ENCODE measurements around the gene APC. TPM values are rescaled to one million over a fixed set of nuclear protein-coding genes. Genes with fewer than 3 reads are reported as not detected.

Gene APC
- polyA plus RNA-seq, 1 experiment, result 25.7 TPM

DNA sequence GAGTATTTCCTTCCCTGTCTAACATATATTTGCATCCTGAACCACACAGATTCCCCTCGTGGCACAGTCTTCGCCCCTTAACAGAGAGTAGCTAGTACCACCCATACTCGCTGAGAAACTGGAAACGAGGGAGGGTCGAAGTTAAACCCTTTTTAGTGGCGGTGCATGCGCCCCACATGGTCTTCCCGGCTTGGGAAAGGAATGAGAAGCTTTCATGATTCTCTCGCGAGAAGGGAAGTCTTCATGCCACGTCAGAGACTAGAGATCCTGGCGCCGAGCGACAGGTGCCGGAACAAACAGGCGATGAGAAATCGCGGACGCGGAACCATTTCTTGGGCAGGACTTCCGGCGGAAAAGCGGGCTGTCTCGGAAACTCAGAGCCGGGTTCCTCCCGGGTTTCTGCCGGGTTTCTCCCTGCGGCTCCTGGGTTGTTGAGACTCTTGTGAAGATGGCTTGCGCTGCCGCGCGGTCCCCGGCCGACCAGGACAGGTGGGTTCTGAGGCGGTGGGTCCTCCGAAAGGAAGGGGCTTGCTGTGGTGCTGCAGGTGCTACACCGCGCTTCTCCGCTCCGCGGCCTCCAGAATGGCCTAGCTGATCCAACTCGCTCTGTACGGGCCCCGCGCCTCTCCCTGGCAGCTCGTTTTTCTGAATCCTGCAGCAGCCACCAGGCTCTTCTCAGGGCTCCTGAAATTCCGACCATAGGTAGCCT lies 123.4 kb downstream of the APC start, which contains the start of gene SRP19:
TSS of gene SRP19 (plus strand) at position 359 of the 709 bp plus-strand sequence. CDS start at position 449, 90 bp downstream.
- TF ChIP-seq, protein P1, sequence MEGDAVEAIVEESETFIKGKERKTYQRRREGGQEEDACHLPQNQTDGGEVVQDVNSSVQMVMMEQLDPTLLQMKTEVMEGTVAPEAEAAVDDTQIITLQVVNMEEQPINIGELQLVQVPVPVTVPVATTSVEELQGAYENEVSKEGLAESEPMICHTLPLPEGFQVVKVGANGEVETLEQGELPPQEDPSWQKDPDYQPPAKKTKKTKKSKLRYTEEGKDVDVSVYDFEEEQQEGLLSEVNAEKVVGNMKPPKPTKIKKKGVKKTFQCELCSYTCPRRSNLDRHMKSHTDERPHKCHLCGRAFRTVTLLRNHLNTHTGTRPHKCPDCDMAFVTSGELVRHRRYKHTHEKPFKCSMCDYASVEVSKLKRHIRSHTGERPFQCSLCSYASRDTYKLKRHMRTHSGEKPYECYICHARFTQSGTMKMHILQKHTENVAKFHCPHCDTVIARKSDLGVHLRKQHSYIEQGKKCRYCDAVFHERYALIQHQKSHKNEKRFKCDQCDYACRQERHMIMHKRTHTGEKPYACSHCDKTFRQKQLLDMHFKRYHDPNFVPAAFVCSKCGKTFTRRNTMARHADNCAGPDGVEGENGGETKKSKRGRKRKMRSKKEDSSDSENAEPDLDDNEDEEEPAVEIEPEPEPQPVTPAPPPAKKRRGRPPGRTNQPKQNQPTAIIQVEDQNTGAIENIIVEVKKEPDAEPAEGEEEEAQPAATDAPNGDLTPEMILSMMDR (IDR thresholded peaks at IDR 0.05; ENCODE audit: low read depth, low read length), result no peak
- ChIA-PET CTCF (interaction anchor here (0.6 to 1.6 kb wide), 6 partner anchors 13 to 310 kb away, joined by 3 to 18 read pairs (median 3); no protein-coding TSS in a partner anchor), POLR2A (interaction anchor here (1.0 to 1.7 kb wide), 4 partner anchors 9 to 115 kb away, joined by 4 to 9 read pairs (median 6); partner anchors contain the start of genes DCP2 and REEP5)
- Histone ChIP-seq H3K4me3 (ENCODE audit: low read depth, low read length) (peak within 1 kb of the TSS; percentile 97), H3K27ac (ENCODE audit: low read depth, low read length) (peak within 1 kb of the TSS; percentile 84), H3K27me3 (ENCODE audit: control insufficient read depth, insufficient read depth, low read length) (no peaks in the 10 kb centered on the region), H3K9me3 (ENCODE audit: control insufficient read depth, insufficient read depth, low read length) (no peaks in the 10 kb centered on the region; the same call in 1 of the 2 replicates)
- DNase-seq (ENCODE audit: low read depth, low spot score), result peak; percentile 96

DNA sequence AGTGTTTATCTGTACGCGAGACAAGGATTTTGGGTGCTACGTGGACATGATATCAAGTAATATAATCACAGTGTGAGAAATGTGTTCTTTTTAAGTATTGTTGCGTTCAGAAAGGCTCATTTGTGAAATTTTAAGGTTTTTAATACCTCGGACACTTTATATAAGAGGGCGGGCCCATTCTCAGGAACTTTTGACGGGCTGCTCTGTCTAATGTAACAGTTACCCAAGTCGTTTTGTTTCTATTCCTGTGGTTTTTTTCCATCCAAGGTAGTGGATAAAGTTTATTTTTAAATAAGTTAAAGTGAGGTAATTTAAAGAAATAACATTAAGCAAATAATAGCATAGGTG lies 123.9 kb downstream of the APC start:
- no peak for DNase-seq (ENCODE audit: low read depth, low spot score)
- H3K4me3 ChIP-seq (ENCODE audit: low read depth, low read length), result peak overlapping the region; percentile 97
- TF ChIP-seq, protein P1 (IDR thresholded peaks at IDR 0.05; ENCODE audit: low read depth, low read length), result no peak
- POLR2A ChIA-PET, result interaction anchor here (1.0 to 1.7 kb wide), 4 partner anchors 9 to 115 kb away, joined by 4 to 9 read pairs (median 6); partner anchors contain the start of genes DCP2 and REEP5
- no peaks in the 10 kb centered on the region for H3K27me3 ChIP-seq (ENCODE audit: control insufficient read depth, insufficient read depth, low read length)
- peak overlapping the region; percentile 84 for H3K27ac ChIP-seq (ENCODE audit: low read depth, low read length)
- no peaks in the 10 kb centered on the region; the same call in 1 of the 2 replicates for H3K9me3 ChIP-seq (ENCODE audit: control insufficient read depth, insufficient read depth, low read length)
- CTCF ChIA-PET, result interaction anchor here (0.6 to 1.6 kb wide), 2 partner anchors 13 to 122 kb away, joined by 3 to 18 read pairs; no protein-coding TSS in a partner anchor

DNA sequence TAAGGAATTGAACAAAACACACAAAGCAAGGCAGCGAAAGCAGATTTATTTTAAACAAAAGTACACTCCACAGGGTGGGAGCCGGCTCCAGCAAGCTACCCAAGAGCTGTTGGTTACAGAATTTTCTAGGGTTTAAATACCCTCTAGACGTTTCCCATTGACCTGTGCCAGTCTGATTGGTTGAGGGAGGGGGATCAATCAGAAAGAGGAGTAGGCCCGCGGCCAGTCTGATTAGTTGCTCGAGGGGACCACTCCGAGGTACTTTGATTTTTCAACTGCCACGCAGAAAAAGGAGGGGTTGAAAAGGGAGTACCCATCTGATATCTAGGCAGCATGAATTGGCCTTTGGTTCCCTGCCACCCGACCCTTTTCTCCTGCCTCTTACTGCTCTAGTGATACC lies 124.4 kb downstream of the APC start:
- TF ChIP-seq, protein P1 (IDR thresholded peaks at IDR 0.05; ENCODE audit: low read depth, low read length), result no peak
- H3K27ac ChIP-seq (ENCODE audit: low read depth, low read length), result no peak overlapping the region
- H3K27me3 ChIP-seq (ENCODE audit: control insufficient read depth, insufficient read depth, low read length), result no peaks in the 10 kb centered on the region
- H3K4me3 ChIP-seq (ENCODE audit: low read depth, low read length), result peak overlapping the region; percentile 97
- no peaks in the 10 kb centered on the region; the same call in 1 of the 2 replicates for H3K9me3 ChIP-seq (ENCODE audit: control insufficient read depth, insufficient read depth, low read length)
- POLR2A ChIA-PET, result interaction anchor here (0.7 kb wide), 1 partner anchor 685 kb away, joined by 3 read pairs; no protein-coding TSS in a partner anchor
- CTCF ChIA-PET, result interaction anchor here (1.1 kb wide), 1 partner anchor 14 kb away, joined by 3 read pairs; no protein-coding TSS in a partner anchor
- DNase-seq (ENCODE audit: low read depth, low spot score), result no peak

DNA sequence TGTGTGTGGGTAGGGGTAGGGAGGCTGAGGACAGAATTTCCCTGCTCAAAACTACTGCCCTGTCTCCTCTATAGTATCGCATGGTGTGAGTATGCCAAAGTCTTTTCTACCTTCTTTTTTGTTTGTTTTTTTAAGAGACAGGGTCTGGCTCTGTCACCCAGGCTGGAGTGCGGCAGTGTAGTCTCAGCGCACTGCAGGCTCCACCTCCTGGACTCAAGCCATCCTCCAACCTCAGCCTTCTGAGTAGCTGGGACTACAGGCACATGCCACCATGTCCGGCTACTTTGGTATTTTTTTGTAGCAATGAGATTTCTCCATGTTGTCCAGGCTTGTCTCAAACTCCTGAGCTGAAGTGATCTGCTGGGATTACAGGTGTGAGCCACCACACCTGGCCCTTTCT lies 125.9 kb downstream of the APC start:
- H3K4me3 ChIP-seq (ENCODE audit: low read depth, low read length), result no peak overlapping the region; the same call in 1 of the 2 replicates
- CTCF ChIA-PET, result interaction anchor here (2.6 kb wide), 1 partner anchor 15 kb away, joined by 10 read pairs; no protein-coding TSS in a partner anchor
- POLR2A ChIA-PET, result no interaction called here
- H3K27ac ChIP-seq (ENCODE audit: low read depth, low read length), result no peak overlapping the region
- no peaks in the 10 kb centered on the region for H3K27me3 ChIP-seq (ENCODE audit: control insufficient read depth, insufficient read depth, low read length)
- no peak for DNase-seq (ENCODE audit: low read depth, low spot score)
- TF ChIP-seq, protein P1 (IDR thresholded peaks at IDR 0.05; ENCODE audit: low read depth, low read length), result no peak
- H3K9me3 ChIP-seq (ENCODE audit: control insufficient read depth, insufficient read depth, low read length), result no peaks in the 10 kb centered on the region; the same call in 1 of the 2 replicates

DNA sequence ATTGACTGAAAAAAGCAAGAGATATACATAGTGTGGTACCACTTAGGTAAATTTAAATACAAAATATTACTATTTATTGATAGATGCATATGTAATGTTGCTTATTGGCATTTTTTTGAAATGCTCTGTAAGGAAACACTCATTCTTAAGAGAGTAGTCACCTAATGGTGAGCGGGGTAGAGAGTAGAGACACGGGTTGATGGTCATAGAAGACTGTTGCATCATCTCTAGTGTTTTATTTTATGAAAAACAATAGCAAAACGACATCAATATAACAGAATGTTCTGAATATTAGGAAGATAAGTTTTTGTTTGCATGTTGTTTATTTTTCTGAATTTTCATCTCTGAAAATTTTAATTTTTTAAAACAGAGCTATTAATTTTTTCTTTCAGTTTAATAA lies 127.4 kb downstream of the APC start:
- Histone ChIP-seq H3K4me3 (ENCODE audit: low read depth, low read length) (no peak overlapping the region), H3K27me3 (ENCODE audit: control insufficient read depth, insufficient read depth, low read length) (no peaks in the 10 kb centered on the region), H3K9me3 (ENCODE audit: control insufficient read depth, insufficient read depth, low read length) (no peaks in the 10 kb centered on the region; the same call in 1 of the 2 replicates), H3K27ac (ENCODE audit: low read depth, low read length) (no peak overlapping the region)
- no peak for DNase-seq (ENCODE audit: low read depth, low spot score)
- ChIA-PET POLR2A (no interaction called here), CTCF (interaction anchor here (0.8 to 2.6 kb wide), 2 partner anchors 17 to 314 kb away, joined by 3 to 10 read pairs; no protein-coding TSS in a partner anchor)
- TF ChIP-seq, protein P1 (IDR thresholded peaks at IDR 0.05; ENCODE audit: low read depth, low read length), result no peak
